Liver (tissue), 9 donors: ENCODE data around the gene PLB1. TPM values are rescaled to one million over a fixed set of nuclear protein-coding genes. Genes with fewer than 3 reads are reported as not detected.

Source experiments
- DNase-seq: peaks from one replicate; pipeline ENCODE4 v3.0.0-alpha.2; 2017; ENCODE audit warnings: low spot score
- H3K27ac ChIP-seq, 2 donors: one replicate each; pipeline ENCODE4 v1.7.0; 2013; ENCODE audit warnings: inconsistent platforms in 2 of 2, low read length in 2 of 2, control low read depth in 1 of 2, low read depth in 1 of 2, mild to moderate bottlenecking in 1 of 2
- H3K27me3 ChIP-seq, 4 donors: one replicate each; pipeline versions ENCODE4 v1.6.1 to v1.7.0; 2013; ENCODE audit warnings: low read length in 3 of 4, inconsistent platforms in 1 of 4, mild to moderate bottlenecking in 1 of 4, moderate library complexity in 1 of 4; ENCODE audit not compliant: control insufficient read depth in 4 of 4, insufficient read depth in 4 of 4
- H3K36me3 ChIP-seq, 4 donors: one replicate each; pipeline versions ENCODE4 v1.6.1 to v1.7.0; 2013; ENCODE audit warnings: low read length in 3 of 4, mild to moderate bottlenecking in 3 of 4, low read depth in 1 of 4, moderate library complexity in 1 of 4; ENCODE audit not compliant: control insufficient read depth in 4 of 4, insufficient read depth in 3 of 4
- H3K4me1 ChIP-seq, 4 donors: one replicate each; pipeline versions ENCODE4 v1.6.1 to v1.7.0; 2013; ENCODE audit warnings: low read length in 3 of 4, mild to moderate bottlenecking in 3 of 4, moderate library complexity in 1 of 4; ENCODE audit not compliant: control insufficient read depth in 4 of 4, insufficient read depth in 4 of 4
- H3K4me3 ChIP-seq, 3 donors: one replicate each; pipeline versions ENCODE4 v1.6.1 to v1.7.0; 2013; ENCODE audit warnings: low read length in 3 of 3, control low read depth in 1 of 3, low read depth in 1 of 3, mild to moderate bottlenecking in 1 of 3
- H3K9ac ChIP-seq, 2 donors: one replicate each; pipeline ENCODE4 v1.7.0; 2013; ENCODE audit warnings: low read length in 2 of 2, mild to moderate bottlenecking in 2 of 2, moderate library complexity in 2 of 2, control low read depth in 1 of 2, low read depth in 1 of 2
- H3K9me3 ChIP-seq, 4 donors: one replicate each; pipeline versions ENCODE4 v1.6.1 to v1.7.0; 2013; ENCODE audit warnings: low read length in 3 of 4; ENCODE audit not compliant: control insufficient read depth in 4 of 4
- ATF3 ChIP-seq: IDR thresholded peaks from 2 replicates; pipeline ENCODE4 v1.6.1; 2016; ENCODE audit warnings: antibody characterized with exemption
- CTCF ChIP-seq: fragments of 150-350 bp; IDR thresholded peaks from 2 replicates; pipeline ENCODE4 v1.5.1; 2017; ENCODE audit warnings: improper control_type of control experiment, low read depth, low read length; ENCODE audit not compliant: missing input control
- FOXA1 ChIP-seq: IDR thresholded peaks from 2 replicates; pipeline ENCODE4 v1.6.1; 2016; ENCODE audit warnings: antibody characterized with exemption
- HNF4A ChIP-seq, 2 donors: conservative IDR thresholded peaks; 2 replicates each; pipeline ENCODE4 v1.6.1; 2016; ENCODE audit warnings: antibody characterized with exemption in 2 of 2, mild to moderate bottlenecking in 2 of 2
- HNF4G ChIP-seq: IDR thresholded peaks from 2 replicates; pipeline ENCODE4 v1.6.1; 2016; ENCODE audit warnings: antibody characterized with exemption
- JUND ChIP-seq, 2 donors: IDR thresholded peaks; 2 replicates each; pipeline ENCODE4 v1.6.1; 2016; ENCODE audit warnings: antibody characterized with exemption in 2 of 2
- NR2F2 ChIP-seq: IDR thresholded peaks from 2 replicates; pipeline ENCODE4 v1.6.1; 2016; ENCODE audit warnings: antibody characterized with exemption
- RAD21 ChIP-seq, 2 donors: IDR thresholded peaks; 2 replicates each; pipeline ENCODE4 v1.6.1; 2016; ENCODE audit warnings: antibody characterized with exemption in 2 of 2, mild to moderate bottlenecking in 2 of 2
- REST ChIP-seq: IDR thresholded peaks from 2 replicates; pipeline ENCODE4 v1.6.1; 2016; ENCODE audit warnings: antibody characterized with exemption, mild to moderate bottlenecking
- RXRA ChIP-seq, 2 donors: IDR thresholded peaks; 2 replicates each; pipeline ENCODE4 v1.6.1; 2017 to 2018; ENCODE audit warnings: antibody characterized with exemption in 2 of 2, mild to moderate bottlenecking in 1 of 2
- SP1 ChIP-seq: IDR thresholded peaks from 2 replicates; pipeline ENCODE4 v1.6.1; 2018; ENCODE audit warnings: antibody characterized with exemption, mild to moderate bottlenecking
- TAF1 ChIP-seq: conservative IDR thresholded peaks from 2 replicates; pipeline ENCODE4 v1.6.1; 2016; ENCODE audit warnings: antibody characterized with exemption, mild to moderate bottlenecking
- YY1 ChIP-seq: IDR thresholded peaks from 2 replicates; pipeline ENCODE4 v1.6.1; 2016; ENCODE audit warnings: antibody characterized with exemption, mild to moderate bottlenecking
- ZBTB33 ChIP-seq: IDR thresholded peaks from 2 replicates; pipeline ENCODE4 v1.6.1; 2016; ENCODE audit warnings: antibody characterized with exemption
- WGBS: extraction: QIAGEN DNeasy Blood & Tissue Kit; methylation state at CpG from one replicate; pipeline ENCODE4 v1.1.7; 2013; 5-methylcytosine and 5-hydroxymethylcytosine counted together
- polyA plus RNA-seq, 2 donors: library from polyadenylated mRNA; stranded (reverse) in 1 of 2; unstranded in 1 of 2; fragments of 200-250 nt in 1 of 2; fragments of >200 nt in 1 of 2; fragmentation: Nextera tagmentation in 1 of 2; extraction: Ambion mirVana in 1 of 2; gene quantifications; one replicate each; pipeline versions ENCODE4 v1.2.1 to v1.2.3, GENCODE V29; 2013 to 2015
- total RNA-seq, 2 donors: library from RNA; depleted of rRNA; stranded (reverse); fragments of >200 nt; gene quantifications; one replicate each; pipeline ENCODE4 v1.2.3, GENCODE V29; 2014
- donor health status: healthy.
- donor health status: healthy.
- donor health status: healthy.
- donor health status: healthy.
- donor health status: healthy.

The PLB1 gene
- total and polyA plus RNA-seq, 4 donors: 0.58 to 4.5 (median 1.6) TPM

GRCh38 chr2:28692411-28692810 is 196.6 kb downstream of the PLB1 start:
- no peaks in the 10 kb centered on the region for H3K36me3 ChIP-seq
- no peaks in the 10 kb centered on the region for H3K9me3 ChIP-seq
- no peak overlapping the region for H3K4me3 ChIP-seq
- TF ChIP-seq ZBTB33 (no peak), SP1 (no peak), HNF4A (conservative IDR thresholded peaks at IDR 0.05) (no peak), TAF1 (no peak), REST (no peak), FOXA1 (no peak), NR2F2 (no peak), RAD21 (IDR thresholded peaks at IDR 0.05) (no peak), YY1 (no peak), JUND (IDR thresholded peaks at IDR 0.05) (no peak), RXRA (IDR thresholded peaks at IDR 0.05) (no peak), HNF4G (no peak), ATF3 (no peak)
- no peaks in the 10 kb centered on the region for H3K27me3 ChIP-seq
- 99% methylated on average over 3 of the region's 3 CpGs for WGBS
- no peak for DNase-seq
- H3K27ac ChIP-seq: no peak overlapping the region
- H3K4me1 ChIP-seq: peaks cover 0 to 3% (median 0%) of the 10 kb centered on the region in 4 donors
- no peak overlapping the region for H3K9ac ChIP-seq

- no peaks in the 10 kb centered on the region for H3K9me3 ChIP-seq
- TF ChIP-seq CTCF (no peak), REST (no peak), YY1 (no peak), RAD21 (IDR thresholded peaks at IDR 0.05) (no peak), SP1 (no peak), HNF4G (no peak), NR2F2 (no peak), HNF4A (conservative IDR thresholded peaks at IDR 0.05) (no peak), ATF3 (no peak), RXRA (IDR thresholded peaks at IDR 0.05) (no peak)
- DNase-seq: no peak
- H3K4me1 ChIP-seq: peaks cover 0 to 3% (median 0%) of the 10 kb centered on the region in 4 donors
- H3K27me3 ChIP-seq: no peaks in the 10 kb centered on the region
- no peak overlapping the region for H3K9ac ChIP-seq
- H3K27ac ChIP-seq: no peak overlapping the region
- no peaks in the 10 kb centered on the region for H3K36me3 ChIP-seq
- no peak overlapping the region for H3K4me3 ChIP-seq
- 96% methylated on average over 3 of the region's 3 CpGs for WGBS
These were observed 197.4 kb downstream of the PLB1 start for GRCh38 chr2:28693223-28693622.
